GM12864 (cell line): ENCODE data around the gene UQCRC1.

ENCODE experiments used
- DNase-seq: peaks from one replicate; pipeline ENCODE4 v3.0.0-alpha.2; 2011; ENCODE audit warnings: low read depth
- H3K4me3 ChIP-seq: 2 replicates; pipeline ENCODE4 v1.5.1; 2011; ENCODE audit warnings: mild to moderate bottlenecking, low read depth, low read length, control low read depth
- CTCF ChIP-seq: IDR thresholded peaks from 2 replicates; pipeline ENCODE4 v1.5.1; 2011; ENCODE audit warnings: low read depth, mild to moderate bottlenecking, moderate library complexity, low read length, control low read depth, inconsistent platforms; ENCODE audit errors: missing control alignments

The UQCRC1 gene

DNA sequence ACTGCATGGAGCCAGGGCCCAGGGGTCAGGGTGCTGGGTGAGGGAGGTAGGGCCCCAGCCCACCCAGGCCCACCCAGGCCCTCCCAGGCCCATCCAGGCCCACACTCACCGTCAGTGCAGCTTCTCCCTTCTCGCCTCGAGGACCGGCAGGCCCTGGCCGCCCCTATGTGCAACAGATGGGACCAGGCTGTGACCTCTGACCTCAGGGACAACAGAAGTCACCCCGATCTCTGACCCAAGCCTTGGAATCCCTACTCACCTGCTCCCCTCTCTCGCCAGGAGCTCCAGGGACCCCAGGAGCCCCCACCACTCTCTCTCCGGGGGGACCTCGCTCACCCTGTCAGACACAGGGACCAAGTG, 43.1 kb downstream of the UQCRC1 start:
- H3K4me3 ChIP-seq, result no peak overlapping the region
- DNase-seq, result no peak
- no peak for TF ChIP-seq CTCF

DNA sequence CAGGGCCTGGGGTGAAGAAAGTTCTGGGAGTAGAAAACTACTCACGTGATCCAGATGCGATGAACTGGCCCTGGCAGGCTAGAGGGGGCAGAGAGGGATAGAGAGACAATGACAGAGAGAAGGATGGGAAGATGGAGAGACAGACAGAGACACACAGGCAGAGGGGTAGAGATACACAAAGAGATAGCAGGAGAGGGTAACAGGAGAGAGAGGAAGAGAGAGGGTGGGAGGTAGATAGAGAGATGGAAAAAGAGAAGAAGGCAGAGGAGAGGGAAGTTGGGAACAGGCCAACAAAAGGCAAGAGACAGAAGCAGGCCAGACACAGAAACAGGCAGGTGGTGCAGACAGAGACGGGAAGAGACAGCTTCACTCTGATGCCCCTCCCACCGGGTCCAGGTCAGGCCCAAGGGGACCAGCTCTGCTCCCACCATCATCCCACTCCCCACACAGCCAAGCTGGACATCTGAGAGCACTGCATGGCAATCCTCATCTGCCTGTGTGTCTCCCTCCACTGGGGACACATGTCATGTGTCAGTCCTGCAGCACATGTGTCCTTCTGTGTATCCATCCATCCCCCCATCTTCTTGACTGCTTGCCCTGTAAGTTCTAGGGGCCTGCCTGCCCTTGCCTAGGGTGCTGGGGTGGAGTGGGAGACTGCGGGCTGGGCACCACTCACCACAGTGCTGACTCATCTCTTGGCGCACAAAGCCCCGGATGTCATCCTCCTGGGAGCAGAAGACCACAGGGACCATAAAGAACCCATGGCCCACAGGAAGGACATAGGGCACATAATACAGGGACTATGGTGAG, 43.6 kb downstream of the UQCRC1 start:
- TF ChIP-seq CTCF, result no peak
- no peak overlapping the region for H3K4me3 ChIP-seq
- DNase-seq, result no peak

DNA sequence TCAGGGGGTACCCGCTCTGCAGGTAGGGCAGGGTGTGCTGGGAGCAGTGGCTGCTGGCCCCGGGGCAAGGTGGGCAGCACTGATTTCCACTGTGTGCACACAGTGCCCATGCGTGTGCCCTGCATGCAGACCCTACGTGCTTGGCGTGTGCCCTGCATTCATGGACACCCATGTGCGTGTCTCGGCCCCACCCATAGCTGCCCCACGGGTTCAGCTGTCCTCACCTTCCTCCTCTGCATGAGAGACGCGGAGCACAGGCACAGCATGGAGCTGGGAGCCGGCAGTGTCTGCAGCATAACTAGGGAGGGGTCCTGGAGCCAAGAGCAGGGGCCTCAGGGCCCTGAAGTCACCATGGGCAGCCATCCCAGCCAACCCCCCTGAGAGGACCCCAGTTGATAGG, 44.3 kb downstream of the UQCRC1 start:
- no peak overlapping the region for H3K4me3 ChIP-seq
- no peak for DNase-seq
- TF ChIP-seq CTCF, result no peak

GRCh38 chr3:48564667-48565066, 44.8 kb downstream of the UQCRC1 start:
- TF ChIP-seq CTCF, result no peak
- H3K4me3 ChIP-seq, result no peak overlapping the region
- no peak for DNase-seq

DNA sequence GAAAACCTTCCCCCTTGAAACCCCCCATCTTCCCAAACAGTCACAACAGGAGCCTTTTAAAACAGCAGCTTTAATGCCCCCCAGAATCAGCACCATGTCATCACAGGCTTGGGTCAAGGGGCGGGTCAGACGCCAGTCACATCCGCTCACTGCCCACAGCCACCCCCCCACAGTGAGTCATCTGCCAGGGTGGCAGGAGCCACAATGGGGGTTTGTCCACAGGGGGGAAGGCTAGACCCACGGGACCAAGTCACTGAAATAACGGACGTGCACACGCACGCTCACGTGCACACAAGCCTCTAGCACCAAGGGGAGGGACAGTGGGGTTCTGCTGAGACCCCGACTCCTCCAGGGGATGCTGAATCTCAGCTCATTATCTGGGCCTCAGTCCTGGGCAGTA, 45.4 kb downstream of the UQCRC1 start:
- no peak overlapping the region for H3K4me3 ChIP-seq
- no peak for DNase-seq
- no peak for TF ChIP-seq CTCF

DNA sequence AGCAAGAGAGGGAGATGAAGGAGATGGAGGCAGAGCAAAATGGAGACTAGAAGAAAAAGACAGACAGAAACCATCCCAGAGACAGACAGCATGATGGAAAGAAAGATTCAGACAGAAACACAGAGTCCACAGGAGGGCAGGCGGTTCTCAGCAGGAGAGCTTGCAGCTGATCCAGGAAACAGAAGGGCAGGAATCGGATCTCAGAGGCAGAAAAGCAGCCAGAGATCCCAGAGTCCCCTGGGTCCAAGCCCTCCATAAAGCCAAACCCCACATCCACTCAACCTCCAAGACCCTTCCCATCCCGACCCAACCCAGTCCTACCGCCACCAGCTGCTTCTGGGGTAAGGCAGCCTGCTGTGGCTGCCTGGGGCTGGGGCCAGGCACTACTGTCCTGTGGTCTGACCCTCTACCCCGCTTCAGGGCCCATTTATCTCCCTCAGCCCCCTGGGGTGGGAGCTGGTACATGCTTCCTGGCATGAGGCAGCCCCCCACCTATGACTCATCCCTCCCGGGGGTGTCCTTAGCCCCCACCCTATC, 46.0 kb downstream of the UQCRC1 start, which contains the start of gene UCN2:
Gene UCN2 (minus strand): TSS at position 400 of the 537 bp plus-strand sequence. CDS start 657 bp downstream, outside the sequence.
- no peak for TF ChIP-seq CTCF
- no peak for DNase-seq
- no peak within 1 kb of the TSS for H3K4me3 ChIP-seq
